NT2/D1 (cell line): ENCODE measurements around the gene PPIP5K2.
A peak's percentile ranks its signal among the peaks of the same experiment; 100 is the strongest.

Experiments
- DNase-seq: peaks from one replicate; pipeline ENCODE4 v3.0.0-alpha.2; 2011; ENCODE audit warnings: low read depth, low spot score
- H3K27me3 ChIP-seq: 2 replicates; pipeline ENCODE4 v1.6.0; 2011; ENCODE audit warnings: mild to moderate bottlenecking; ENCODE audit not compliant: insufficient read length, insufficient read depth
- H3K36me3 ChIP-seq: 2 replicates; pipeline ENCODE4 v1.6.1; 2011; ENCODE audit warnings: mild to moderate bottlenecking, low read length, mixed read lengths; ENCODE audit not compliant: insufficient read depth, insufficient read length
- H3K4me1 ChIP-seq: 2 replicates; pipeline ENCODE4 v1.5.1; 2011; ENCODE audit not compliant: insufficient read depth, insufficient read length
- H3K4me3 ChIP-seq: 2 replicates; pipeline ENCODE4 v1.5.1; 2011; ENCODE audit warnings: low read depth; ENCODE audit not compliant: insufficient read length
- H3K9ac ChIP-seq: 2 replicates; pipeline ENCODE4 v1.6.0; 2011; ENCODE audit warnings: low read depth; ENCODE audit not compliant: insufficient read length
- H3K9me3 ChIP-seq: 2 replicates; pipeline ENCODE4 v1.5.1; 2011; ENCODE audit warnings: mild to moderate bottlenecking, low read length; ENCODE audit not compliant: insufficient read depth
- SUZ12 ChIP-seq: IDR thresholded peaks from 2 replicates; pipeline ENCODE4 v1.6.1; 2011; ENCODE audit not compliant: insufficient read length, insufficient read depth; ENCODE audit errors: extremely low read depth
- YY1 ChIP-seq: IDR thresholded peaks from 2 replicates; pipeline ENCODE4 v1.6.1; 2011; ENCODE audit not compliant: insufficient read length, insufficient read depth
- ZNF274 ChIP-seq: IDR thresholded peaks from 2 replicates; pipeline ENCODE4 v1.6.1; 2011; ENCODE audit warnings: mild to moderate bottlenecking, low read depth, low read length

The PPIP5K2 gene

DNA sequence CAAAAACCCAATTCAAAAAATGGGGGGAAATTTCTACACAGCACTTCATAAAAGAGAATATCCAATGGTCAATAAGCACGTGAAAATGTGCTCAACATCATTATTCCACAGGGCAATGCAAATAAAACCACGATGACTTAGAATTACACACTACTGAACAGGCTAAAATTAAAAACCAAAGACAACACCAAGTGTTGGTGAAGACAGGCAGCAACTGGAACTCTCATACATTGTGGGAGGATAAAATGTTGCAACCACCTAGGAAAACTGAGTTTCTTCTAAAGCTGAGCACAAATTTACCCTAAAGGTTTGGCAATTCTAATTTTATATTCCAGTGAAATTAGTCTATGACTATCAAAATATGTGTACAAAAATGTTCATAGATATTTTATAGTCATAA lies 9.7 kb upstream of the PPIP5K2 start:
- Histone ChIP-seq H3K36me3 (peaks cover 6% of the 10 kb centered on the region), H3K4me1 (no peaks in the 10 kb centered on the region), H3K9ac (no peak overlapping the region), H3K9me3 (no peaks in the 10 kb centered on the region), H3K4me3 (no peak overlapping the region), H3K27me3 (no peaks in the 10 kb centered on the region)
- no peak for DNase-seq
- TF ChIP-seq SUZ12: no peak
- TF ChIP-seq ZNF274: no peak
- no peak for TF ChIP-seq YY1

DNA sequence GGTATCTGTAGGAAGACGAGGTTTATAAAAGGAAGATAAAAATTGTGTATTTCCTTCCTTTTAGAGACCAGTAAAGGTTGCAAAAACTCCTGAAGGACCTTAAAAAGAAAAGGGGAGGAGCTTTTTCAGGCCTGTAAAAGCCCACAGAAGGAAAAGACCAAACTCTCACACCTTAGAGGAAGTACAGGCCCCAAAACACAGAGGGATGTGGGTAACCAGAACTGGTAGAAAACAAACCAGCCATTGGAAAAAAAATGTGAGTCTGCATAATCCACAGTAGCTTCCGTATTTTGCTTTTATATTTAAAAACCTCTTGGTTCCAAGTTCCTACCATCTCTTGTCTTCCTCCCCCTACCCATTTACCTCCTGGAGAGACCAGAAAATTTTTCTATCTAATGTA lies 8.6 kb upstream of the PPIP5K2 start:
- no peak overlapping the region for H3K4me3 ChIP-seq
- no peaks in the 10 kb centered on the region for H3K9me3 ChIP-seq
- TF ChIP-seq YY1 (no peak), SUZ12 (no peak), ZNF274 (no peak)
- peaks cover 6% of the 10 kb centered on the region for H3K36me3 ChIP-seq
- no peaks in the 10 kb centered on the region for H3K4me1 ChIP-seq
- DNase-seq: no peak
- H3K27me3 ChIP-seq: no peaks in the 10 kb centered on the region
- no peak overlapping the region for H3K9ac ChIP-seq

DNA sequence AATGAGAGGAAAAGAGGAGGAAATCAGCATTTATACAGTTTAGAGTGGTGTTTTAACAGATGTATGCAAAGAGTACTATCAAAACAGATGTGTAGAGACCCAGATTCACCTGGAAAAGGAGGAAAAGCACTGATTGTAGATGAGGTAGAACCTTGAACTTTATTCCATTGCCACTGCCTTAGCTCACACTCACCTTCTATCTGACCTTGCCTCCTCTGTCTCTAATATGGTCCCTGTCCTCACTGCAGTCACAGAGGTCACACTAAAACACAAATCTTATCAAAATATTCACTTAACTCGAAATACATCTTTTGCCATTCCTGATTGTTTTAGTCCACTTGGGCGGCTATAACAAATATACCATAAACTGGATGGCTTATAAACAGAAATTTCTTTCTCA lies 7.2 kb upstream of the PPIP5K2 start:
- no peak overlapping the region for H3K4me3 ChIP-seq
- H3K9ac ChIP-seq: no peak overlapping the region
- no peaks in the 10 kb centered on the region for H3K4me1 ChIP-seq
- H3K36me3 ChIP-seq: no peaks in the 10 kb centered on the region
- no peak for DNase-seq
- H3K9me3 ChIP-seq: no peaks in the 10 kb centered on the region
- TF ChIP-seq SUZ12: no peak
- no peak for TF ChIP-seq ZNF274
- TF ChIP-seq YY1: no peak
- H3K27me3 ChIP-seq: no peaks in the 10 kb centered on the region

DNA sequence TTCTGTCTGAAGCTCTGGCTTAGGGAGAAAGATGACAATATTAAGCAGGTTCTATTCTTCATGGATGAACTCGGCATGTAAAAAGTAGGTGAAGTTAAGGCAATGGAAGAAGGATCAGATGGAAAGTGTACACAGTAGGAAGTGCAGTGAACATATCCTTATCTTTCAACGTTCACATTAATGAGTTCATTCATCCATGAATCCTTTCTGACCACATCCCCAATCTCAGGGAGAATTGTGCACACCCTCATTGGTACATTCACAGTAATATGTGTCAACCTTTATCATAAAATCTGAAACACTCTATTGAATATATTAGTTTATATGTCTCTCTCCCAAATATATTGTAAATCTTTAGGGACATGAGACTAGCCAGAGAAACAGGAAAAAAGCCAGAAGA lies 5.7 kb upstream of the PPIP5K2 start:
- TF ChIP-seq YY1: no peak
- no peak for TF ChIP-seq ZNF274
- TF ChIP-seq SUZ12: no peak
- no peak for DNase-seq
- no peak overlapping the region for H3K9ac ChIP-seq
- H3K36me3 ChIP-seq: no peaks in the 10 kb centered on the region
- H3K9me3 ChIP-seq: no peaks in the 10 kb centered on the region
- no peaks in the 10 kb centered on the region for H3K27me3 ChIP-seq
- no peaks in the 10 kb centered on the region for H3K4me1 ChIP-seq
- H3K4me3 ChIP-seq: no peak overlapping the region

DNA sequence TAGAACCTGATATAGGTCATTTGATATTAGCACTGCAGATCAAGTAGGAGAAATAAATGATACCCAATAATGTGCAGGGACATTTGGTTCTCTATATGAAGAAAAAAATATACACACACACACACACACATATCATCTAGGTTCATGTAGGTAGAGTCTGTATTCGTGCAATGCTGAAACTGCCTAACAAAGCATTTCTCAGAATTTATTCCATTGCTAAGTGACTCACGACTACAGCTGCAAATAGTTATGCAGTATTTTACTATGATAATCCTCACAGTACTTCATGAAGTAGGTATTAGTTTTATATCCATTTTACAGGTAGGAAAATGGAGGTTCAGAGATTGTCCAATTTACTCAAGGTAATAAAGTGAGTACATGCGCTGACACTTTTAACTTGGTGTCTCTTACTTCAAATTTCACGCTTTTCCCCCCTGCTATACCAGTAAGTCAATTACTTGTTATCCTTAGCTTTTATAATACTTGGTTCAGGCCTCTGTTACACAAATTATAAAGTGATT lies 2.6 kb upstream of the PPIP5K2 start:
- DNase-seq: no peak
- Histone ChIP-seq H3K27me3 (no peaks in the 10 kb centered on the region), H3K9ac (no peak overlapping the region), H3K9me3 (no peaks in the 10 kb centered on the region), H3K36me3 (peaks cover under 1% of the 10 kb centered on the region), H3K4me1 (peaks cover 2% of the 10 kb centered on the region), H3K4me3 (no peak overlapping the region)
- TF ChIP-seq ZNF274 (no peak), YY1 (no peak), SUZ12 (no peak)

DNA sequence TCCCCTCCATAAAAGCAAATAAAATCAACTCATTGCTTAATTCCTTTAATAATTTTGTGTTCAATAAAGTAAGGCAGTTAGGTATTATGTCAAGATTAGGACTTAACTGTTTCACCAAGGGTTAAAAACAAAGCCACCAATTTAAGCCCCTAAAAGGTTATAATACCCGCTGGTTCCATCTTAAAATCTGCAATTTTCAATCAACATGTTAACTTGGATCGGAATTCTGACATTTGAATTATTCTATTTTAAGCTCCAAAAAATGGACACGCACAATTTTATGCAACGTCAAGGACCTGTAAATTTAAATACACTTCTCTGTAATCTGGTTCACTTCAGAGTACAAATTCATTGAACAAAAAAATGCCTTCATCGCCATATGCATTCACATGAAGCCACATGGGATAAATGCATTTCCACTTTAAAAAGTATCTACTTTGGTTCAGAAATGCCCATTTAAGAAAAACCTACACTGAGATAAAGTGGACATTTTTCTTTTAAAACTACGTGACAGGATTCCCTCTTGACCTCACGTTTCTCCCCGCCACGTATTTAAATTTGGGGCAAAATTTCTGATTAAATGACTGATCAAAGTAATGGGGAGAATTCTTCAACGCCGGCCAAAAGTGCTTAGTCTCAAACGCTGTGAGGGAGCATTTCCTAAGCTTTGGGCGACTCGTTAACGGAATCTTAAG lies 884 bp upstream of the PPIP5K2 start:
- no peak for DNase-seq
- H3K9me3 ChIP-seq: no peaks in the 10 kb centered on the region
- peaks cover 2% of the 10 kb centered on the region for H3K4me1 ChIP-seq
- peak overlapping the region; percentile 75 for H3K4me3 ChIP-seq
- no peak for TF ChIP-seq YY1
- TF ChIP-seq ZNF274: no peak
- TF ChIP-seq SUZ12: no peak
- no peaks in the 10 kb centered on the region for H3K27me3 ChIP-seq
- H3K36me3 ChIP-seq: peaks cover 4% of the 10 kb centered on the region
- H3K9ac ChIP-seq: peak overlapping the region; percentile 84

DNA sequence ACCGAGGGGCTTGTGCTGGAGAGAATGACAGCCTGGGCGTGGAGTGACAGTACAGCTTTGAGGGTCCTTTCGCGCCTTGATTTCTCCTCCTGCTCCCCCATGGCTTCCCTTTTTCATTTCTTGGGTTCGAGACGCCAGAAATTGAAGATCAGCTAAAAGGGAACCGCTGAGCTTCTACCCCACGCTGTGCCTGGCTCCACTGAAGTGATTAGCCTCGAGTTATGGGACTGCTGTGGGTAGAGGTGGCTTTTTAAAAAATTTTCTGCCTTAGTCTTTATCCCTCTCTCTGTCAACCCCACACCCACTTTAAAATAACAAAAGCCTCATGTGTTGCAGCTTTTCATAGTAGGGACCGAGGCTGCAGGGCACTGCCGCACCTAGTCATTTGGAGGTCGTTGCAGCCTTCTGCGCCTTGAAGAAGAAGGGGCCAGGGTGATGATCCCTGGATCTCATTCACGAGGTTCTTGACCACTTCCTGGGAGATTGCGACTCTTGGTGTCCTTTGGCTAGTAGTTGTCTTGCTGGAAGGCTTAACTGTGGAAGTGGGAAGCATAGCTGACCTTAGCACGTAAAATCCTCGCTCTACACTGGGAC lies 603 bp downstream of the PPIP5K2 start:
- peak overlapping the region; percentile 75 for H3K4me3 ChIP-seq
- DNase-seq: no peak
- peaks cover 4% of the 10 kb centered on the region for H3K36me3 ChIP-seq
- H3K27me3 ChIP-seq: no peaks in the 10 kb centered on the region
- TF ChIP-seq ZNF274: no peak
- no peak for TF ChIP-seq SUZ12
- no peak for TF ChIP-seq YY1
- H3K4me1 ChIP-seq: peaks cover 2% of the 10 kb centered on the region
- H3K9me3 ChIP-seq: no peaks in the 10 kb centered on the region
- peak overlapping the region; percentile 84 for H3K9ac ChIP-seq

DNA sequence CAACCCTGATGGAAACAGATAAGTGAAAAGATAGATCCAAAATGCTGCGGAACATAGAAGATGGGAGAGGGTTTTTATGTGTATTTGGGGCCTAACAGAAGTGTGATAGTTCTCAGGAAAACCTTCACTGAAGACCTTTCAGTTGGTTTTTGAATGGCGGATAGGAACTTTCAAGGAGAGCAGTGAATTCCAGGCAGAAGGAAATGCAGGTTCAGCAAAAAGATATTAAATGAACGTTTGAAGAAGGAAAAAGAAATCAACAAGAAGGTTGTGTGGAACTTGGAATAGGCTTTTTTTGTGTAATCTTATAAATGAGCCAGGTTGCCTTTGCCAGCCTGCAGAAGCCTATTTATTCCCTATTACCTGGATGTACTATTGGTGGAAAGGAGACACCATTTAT lies 2.1 kb downstream of the PPIP5K2 start:
- Histone ChIP-seq H3K9me3 (no peaks in the 10 kb centered on the region), H3K4me3 (no peak overlapping the region), H3K4me1 (peaks cover 2% of the 10 kb centered on the region), H3K27me3 (no peaks in the 10 kb centered on the region), H3K36me3 (peaks cover 4% of the 10 kb centered on the region), H3K9ac (no peak overlapping the region)
- no peak for TF ChIP-seq SUZ12
- no peak for TF ChIP-seq ZNF274
- TF ChIP-seq YY1: no peak
- no peak for DNase-seq
